Dedifferentiated amniotic fluid mesenchymal stem cell (primary cell): ENCODE results near the gene KIR3DL3.
"Not testable (repeated sequence)": the region's sequence is repeated elsewhere in the genome, so short reads cannot be mapped to it uniquely, and the experiment has no call there.

Experiments used
- DNase-seq: peaks from one replicate; pipeline ENCODE4 v3.0.0-alpha.2; 2016; ENCODE audit errors: extremely low spot score

KIR3DL3 gene

DNA sequence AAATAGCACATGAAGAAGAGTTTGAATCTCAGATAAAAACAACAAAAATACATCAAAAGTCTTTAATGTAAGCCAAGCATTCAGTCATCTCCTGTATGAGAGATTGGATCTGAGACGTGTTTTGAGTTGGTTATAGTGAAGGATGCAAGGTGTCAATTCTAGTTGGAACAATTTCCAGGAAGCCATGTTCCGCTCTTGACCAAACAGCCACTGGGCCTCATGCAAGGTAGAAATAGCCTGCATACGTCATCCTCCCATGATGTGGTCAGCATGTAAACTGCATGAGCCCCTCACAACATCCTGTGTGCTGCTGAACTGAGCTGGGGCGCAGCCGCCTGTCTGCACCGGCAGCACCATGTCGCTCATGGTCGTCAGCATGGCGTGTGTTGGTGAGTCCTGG lies at the start of gene KIR3DL3:
Gene KIR3DL3, plus strand, starts transcription at position 301 of the 400 bp plus-strand sequence. Its CDS starts 55 bp downstream, at position 356.
- no peak for DNase-seq

DNA sequence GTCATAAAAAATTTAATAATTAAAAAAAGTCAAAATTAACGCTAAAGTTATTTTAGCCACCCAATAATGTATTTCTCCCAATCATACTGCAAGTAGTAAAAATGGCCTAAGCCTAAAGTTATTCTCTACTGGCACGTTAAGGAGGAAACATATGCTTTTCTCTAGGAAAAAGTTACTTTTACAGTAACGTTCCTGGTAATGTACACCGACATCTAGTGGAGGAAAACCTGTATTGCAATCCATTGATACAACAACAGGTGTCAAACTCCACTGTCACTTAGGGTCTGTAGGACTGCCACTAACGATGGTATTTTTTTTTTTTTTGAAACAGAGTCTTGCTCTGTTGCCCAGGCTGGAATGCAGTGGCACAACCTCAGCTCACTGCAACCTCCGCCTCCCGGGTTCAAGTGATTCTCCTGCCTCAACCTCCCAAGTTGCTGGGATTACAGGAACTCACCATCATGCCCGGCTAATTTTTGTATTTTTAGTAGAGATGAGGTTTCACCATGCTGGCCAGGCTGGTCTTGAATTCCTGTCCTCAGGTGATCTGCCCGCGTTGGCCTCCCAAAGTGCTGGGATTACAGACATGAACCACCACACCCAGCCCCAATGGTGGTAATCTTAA lies 47.9 kb upstream of the KIR3DL3 start:
- peak; percentile 35 for DNase-seq

GRCh38 chr19:54677217-54677616 lies 47.0 kb upstream of the KIR3DL3 start:
- DNase-seq = no peak

- not testable (repeated sequence) for DNase-seq
Measured at GRCh38 chr19:54681596-54681995, 42.6 kb upstream of the KIR3DL3 start.

DNA sequence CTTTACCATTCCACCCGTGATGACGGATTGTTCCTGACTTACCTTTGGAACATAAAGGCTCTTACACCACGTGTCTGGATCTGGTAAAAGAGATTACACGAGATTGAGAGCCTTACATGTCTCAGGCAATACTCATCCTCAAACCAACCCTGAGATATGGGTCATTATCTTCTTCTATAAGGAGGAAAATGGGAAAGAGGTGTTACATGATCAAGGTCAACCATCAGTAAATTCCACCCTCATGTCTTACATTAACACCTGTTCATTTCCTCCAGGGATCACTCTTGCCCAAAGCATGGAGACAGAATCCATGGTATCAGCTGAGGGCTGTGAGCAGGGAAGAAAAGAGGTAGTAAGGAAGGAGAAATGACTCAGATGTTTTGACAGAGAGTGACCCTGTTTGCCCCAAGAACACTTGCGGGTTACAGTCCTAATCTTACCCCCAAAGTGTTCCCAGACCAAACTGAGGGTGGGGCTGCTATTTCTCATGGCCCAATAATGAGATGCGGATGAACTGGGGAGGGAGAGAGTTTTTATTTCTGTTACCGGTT lies 41.9 kb upstream of the KIR3DL3 start:
- DNase-seq = no peak

- DNase-seq = no peak
Measured at GRCh38 chr19:54684527-54684926, 39.7 kb upstream of the KIR3DL3 start.

DNA sequence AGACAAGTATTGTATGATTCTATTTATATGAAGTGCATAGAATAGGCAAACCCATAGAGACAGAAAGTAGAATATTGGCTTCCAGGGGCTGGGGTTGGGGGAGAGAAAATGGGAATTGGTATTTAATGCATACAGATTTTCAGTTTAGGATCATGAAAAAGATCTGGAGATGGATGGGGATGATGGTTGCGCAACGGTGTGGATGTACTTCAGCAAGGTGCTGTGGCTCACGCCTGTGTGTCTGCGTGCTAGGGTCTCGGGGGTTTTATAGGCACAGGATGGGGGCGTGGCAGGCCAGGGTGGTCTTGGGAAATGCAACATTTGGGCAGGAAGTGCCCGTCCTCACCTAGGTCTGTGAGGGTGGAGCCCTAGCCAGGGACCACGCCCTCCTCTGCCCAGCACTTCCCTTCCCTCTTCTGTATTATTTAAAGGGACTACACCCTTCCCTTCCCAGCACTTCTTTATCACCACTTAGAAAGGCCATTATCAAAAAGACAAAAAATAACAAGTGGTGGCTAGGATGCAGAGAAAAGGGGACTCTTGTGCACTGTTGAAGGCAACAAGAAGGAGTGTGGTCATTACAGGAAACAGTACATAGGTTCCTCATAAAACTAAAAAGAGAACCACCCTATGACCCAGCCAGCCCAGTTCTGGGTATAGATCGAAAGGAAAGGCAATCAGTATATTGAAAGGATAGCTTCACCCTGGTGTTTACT lies 32.5 kb upstream of the KIR3DL3 start:
- no peak for DNase-seq

GRCh38 chr19:54692298-54692615 lies 32.0 kb upstream of the KIR3DL3 start:
- DNase-seq = no peak

DNA sequence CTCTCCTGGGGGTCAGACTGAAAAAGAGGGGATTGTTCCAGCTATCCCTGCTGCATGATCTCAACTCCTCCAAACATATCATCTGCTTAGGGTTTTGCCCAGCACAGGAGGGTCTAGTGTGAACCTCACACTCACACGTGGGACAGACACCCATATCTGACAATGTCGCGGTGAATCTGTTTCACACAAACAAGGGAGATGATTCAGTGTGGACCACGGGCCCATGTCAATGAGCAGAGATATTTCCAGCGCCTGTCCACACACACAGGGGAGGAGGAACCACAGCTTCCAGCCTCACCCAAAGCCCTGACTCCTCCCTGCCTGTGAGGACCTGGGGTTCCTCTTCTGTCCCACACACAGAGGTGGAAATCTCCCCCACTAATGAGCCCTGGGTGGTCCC lies 29.6 kb upstream of the KIR3DL3 start:
- no peak for DNase-seq

DNA sequence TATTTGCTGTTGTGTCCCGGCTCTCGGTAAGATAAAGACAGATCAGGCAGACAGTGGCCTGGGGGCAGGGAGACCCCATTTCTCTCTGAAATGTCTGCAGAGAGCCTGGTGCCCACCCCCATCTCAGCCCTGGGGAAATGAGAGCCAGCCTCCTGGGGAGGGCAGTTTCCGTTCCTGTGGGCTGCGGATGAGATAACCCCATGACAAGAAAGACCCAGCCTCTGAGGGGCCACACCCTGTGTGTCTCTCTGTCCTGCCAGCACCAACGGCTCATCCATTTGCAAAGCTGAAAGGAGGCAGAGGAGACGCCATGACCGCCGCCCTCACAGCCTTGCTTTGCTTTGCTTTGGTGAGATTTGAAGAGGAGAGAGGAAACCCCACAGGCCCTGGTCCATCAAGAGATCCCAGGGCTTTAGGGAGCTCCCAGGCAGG lies 28.1 kb upstream of the KIR3DL3 start:
- DNase-seq = no peak

- no peak for DNase-seq
Measured at GRCh38 chr19:54696766-54697165, 27.5 kb upstream of the KIR3DL3 start.

- not testable (repeated sequence) for DNase-seq
Measured at GRCh38 chr19:54697716-54698115, 26.5 kb upstream of the KIR3DL3 start.

DNA sequence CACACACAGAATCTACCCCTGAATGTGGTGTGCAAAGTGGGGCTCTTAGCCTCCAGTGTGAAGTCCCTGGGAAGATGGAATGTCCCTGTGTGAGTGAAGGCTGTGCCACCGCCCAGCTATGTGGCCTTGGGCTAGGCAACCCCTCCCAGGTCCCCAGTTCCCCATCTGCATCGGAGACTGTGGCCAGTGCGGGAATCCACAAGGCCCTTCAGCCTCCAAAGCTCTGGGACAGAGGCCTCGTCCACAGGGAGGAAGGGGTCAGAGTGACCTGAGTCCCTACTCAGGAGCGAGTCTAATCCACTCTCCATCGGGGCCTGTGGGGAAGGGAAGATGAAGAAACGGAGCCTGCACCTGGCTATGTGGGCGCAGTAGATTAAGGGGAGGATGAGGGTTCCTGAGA lies 19.3 kb upstream of the KIR3DL3 start:
- no peak for DNase-seq

GRCh38 chr19:54707962-54708361 lies 16.3 kb upstream of the KIR3DL3 start:
- DNase-seq = no peak

DNA sequence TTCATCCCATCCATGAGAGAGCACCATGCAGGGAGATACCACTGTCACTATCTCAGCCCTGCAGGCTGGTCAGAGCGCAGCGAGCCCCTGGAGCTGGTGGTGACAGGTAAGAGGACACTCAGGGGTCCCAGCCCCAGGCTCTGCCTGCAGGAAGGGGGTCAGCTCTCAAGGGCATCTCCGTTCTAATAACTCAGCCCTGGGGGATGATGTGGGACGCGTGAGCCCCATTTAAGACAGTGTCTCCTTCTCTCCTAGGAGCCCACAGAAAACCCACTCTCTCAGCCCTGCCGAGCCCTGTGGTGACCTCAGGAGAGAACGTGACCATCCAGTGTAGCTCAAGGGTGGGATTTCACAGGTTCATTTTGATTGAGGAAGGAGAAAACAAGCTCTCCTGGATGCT lies 15.5 kb upstream of the KIR3DL3 start:
- DNase-seq = no peak

DNA sequence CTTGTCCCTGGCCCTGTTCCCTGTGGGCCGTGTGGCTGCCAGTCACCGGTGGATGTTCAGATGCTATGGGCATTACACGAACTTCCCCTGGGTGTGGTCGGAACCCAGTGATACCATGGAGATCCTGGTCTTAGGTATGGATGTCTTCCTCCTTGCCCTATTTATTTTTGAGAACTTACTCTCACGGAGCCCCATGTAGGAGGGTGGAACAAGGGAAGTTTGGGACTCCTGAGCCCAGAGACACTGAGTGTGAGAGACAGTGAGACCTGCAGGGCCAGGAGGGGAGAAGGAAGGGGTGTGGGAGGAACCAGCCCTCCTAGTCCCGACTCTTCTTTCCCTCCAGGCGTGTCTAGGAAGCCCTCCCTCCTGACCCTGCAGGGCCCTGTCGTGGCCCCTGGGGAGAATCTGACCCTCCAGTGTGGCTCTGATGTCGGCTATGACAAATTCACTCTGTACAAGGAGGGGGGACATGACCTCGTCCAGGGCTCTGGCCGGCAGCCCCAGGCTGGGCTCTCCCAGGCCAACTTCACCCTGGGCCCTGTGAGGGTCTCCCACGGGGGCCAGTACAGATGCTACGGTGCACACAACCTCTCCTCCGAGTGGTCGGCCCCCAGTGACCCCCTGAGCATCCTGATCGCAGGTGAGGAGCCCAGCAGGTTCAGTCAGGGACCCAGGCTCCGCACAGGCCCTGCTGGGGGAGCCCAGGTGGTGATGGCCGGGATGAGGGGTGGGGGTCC lies 14.9 kb upstream of the KIR3DL3 start:
- no peak for DNase-seq

- not testable (repeated sequence) for DNase-seq
Measured at GRCh38 chr19:54709956-54710355, 14.3 kb upstream of the KIR3DL3 start.

- DNase-seq = no peak
Measured at GRCh38 chr19:54724644-54725043, 402 bp downstream of the KIR3DL3 start.

GRCh38 chr19:54725321-54725720 lies 1.1 kb downstream of the KIR3DL3 start:
- no peak for DNase-seq

- no peak for DNase-seq
Measured at GRCh38 chr19:54727562-54727961, 3.3 kb downstream of the KIR3DL3 start.

- DNase-seq = no peak
Measured at GRCh38 chr19:54728167-54728566, 3.9 kb downstream of the KIR3DL3 start.

GRCh38 chr19:54729416-54730188 lies 5.4 kb downstream of the KIR3DL3 start:
- DNase-seq = no peak
